Panc1 (cell line): ENCODE data around the gene ZNF362. TPM values are rescaled to one million over a fixed set of nuclear protein-coding genes. Genes with fewer than 3 reads are reported as not detected.

Experiments used
- ATAC-seq: fragments of 200-7000 bp; cut with Tn5 transposase; 2 replicates; pipeline ENCODE4 v1.9.1; 2020; ENCODE audit warnings: mild to moderate bottlenecking, moderate library complexity
- BruUV-seq: library from RNA; stranded (reverse); fragments of 400-500 nt; replicated peaks from 2 replicates; lab custom pipeline; 2021; lab: Mats Ljungman, UMichigan
- CTCF ChIA-PET: fragments of 300-600 bp; sonication (Branson Sonifier 250); formaldehyde crosslinking; loops from one replicate; lab custom pipeline; 2022; ENCODE audit warnings: antibody characterized with exemption; lab: Charles Lee
- POLR2A ChIA-PET: fragments of 300-600 bp; sonication (Branson Sonifier 250); formaldehyde crosslinking; loops from one replicate; lab custom pipeline; 2022; ENCODE audit warnings: antibody characterized with exemption; lab: Charles Lee
- DNase-seq: peaks from one replicate; pipeline ENCODE4 v3.0.0-alpha.2; 2010; ENCODE audit warnings: low read depth, low spot score
- H3K27ac ChIP-seq: 2 replicates; pipeline ENCODE4 v1.5.1; 2011; ENCODE audit warnings: mild to moderate bottlenecking, low read length, inconsistent platforms
- H3K27me3 ChIP-seq: fragments of 200-500 bp; sonication (Bioruptor generic); 2 replicates; pipeline ENCODE4 v1.6.0; 2014; ENCODE audit warnings: low read length, inconsistent platforms; ENCODE audit not compliant: control insufficient read depth, insufficient read depth
- H3K36me3 ChIP-seq: fragments of 200-500 bp; sonication (Bioruptor generic); 2 replicates; pipeline ENCODE4 v1.5.1; 2014; ENCODE audit warnings: inconsistent platforms, mild to moderate bottlenecking, low read length, moderate library complexity; ENCODE audit not compliant: control insufficient read depth, insufficient read depth
- H3K4me1 ChIP-seq: 2 replicates; pipeline ENCODE4 v1.5.1; 2011; ENCODE audit warnings: inconsistent platforms, mild to moderate bottlenecking, low read length, moderate library complexity; ENCODE audit not compliant: control insufficient read depth, insufficient read depth
- H3K4me3 ChIP-seq, 2 experiments: 2 replicates each; pipeline ENCODE4 v1.5.1; 2011 to 2012; ENCODE audit warnings: low read depth in 2 of 2, low read length in 2 of 2, mild to moderate bottlenecking in 2 of 2, inconsistent platforms in 1 of 2, moderate library complexity in 1 of 2
- H3K9me3 ChIP-seq: fragments of 200-500 bp; sonication (Bioruptor generic); 2 replicates; pipeline ENCODE4 v1.5.1; 2014; ENCODE audit warnings: low read depth, mild to moderate bottlenecking, inconsistent platforms, low read length, moderate library complexity; ENCODE audit not compliant: control insufficient read depth, insufficient read depth
- CTCF ChIP-seq: fragments of 450-650 bp; IDR thresholded peaks from 2 replicates; pipeline ENCODE4 v1.5.1; 2017; ENCODE audit warnings: mild to moderate bottlenecking
- POLR2AphosphoS5 ChIP-seq: IDR thresholded peaks from 2 replicates; pipeline ENCODE4 v1.6.1; 2012; ENCODE audit warnings: mild to moderate bottlenecking, low read depth, low read length, moderate library complexity
- SIN3A ChIP-seq: IDR thresholded peaks from 2 replicates; pipeline ENCODE4 v1.6.1; 2012; ENCODE audit warnings: low read depth, mild to moderate bottlenecking, low read length, moderate library complexity, borderline replicate concordance; ENCODE audit not compliant: insufficient read depth
- TCF7L2 ChIP-seq: IDR thresholded peaks from 2 replicates; pipeline ENCODE4 v1.6.1; 2011; ENCODE audit warnings: mild to moderate bottlenecking, low read depth, low read length, inconsistent platforms
- in situ Hi-C: cut with HindIII; loops from 2 replicates; pipeline ENCODE4 v1.10.0; 2016; ENCODE audit warnings: low sequenced_read_pairs, low pct_unique_long_range_greater_than_20kb
- intact Hi-C: fragments of 100-400 bp; cut with micrococcal nuclease; formaldehyde crosslinking; loops from one replicate; pipeline ENCODE4 v1.10.0; 2022; ENCODE audit not compliant: unreplicated experiment
- total RNA-seq: library from RNA; stranded (reverse); gene quantifications from one replicate; pipeline ENCODE4 v1.2.1, GENCODE V29; 2021; ENCODE audit not compliant: unreplicated experiment
- TF ChIP-seq, protein P1 (sequence below), 2 experiments: IDR thresholded peaks; 2 replicates each; pipeline ENCODE4 v1.6.1; 2011 to 2012; ENCODE audit warnings: low read depth in 2 of 2, control low read depth in 1 of 2, low read length in 1 of 2, mild to moderate bottlenecking in 1 of 2, moderate library complexity in 1 of 2; ENCODE audit not compliant: insufficient read depth in 1 of 2

The ZNF362 gene
- total RNA-seq, 1 experiment from 2014 or later, result 17.5 TPM

DNA sequence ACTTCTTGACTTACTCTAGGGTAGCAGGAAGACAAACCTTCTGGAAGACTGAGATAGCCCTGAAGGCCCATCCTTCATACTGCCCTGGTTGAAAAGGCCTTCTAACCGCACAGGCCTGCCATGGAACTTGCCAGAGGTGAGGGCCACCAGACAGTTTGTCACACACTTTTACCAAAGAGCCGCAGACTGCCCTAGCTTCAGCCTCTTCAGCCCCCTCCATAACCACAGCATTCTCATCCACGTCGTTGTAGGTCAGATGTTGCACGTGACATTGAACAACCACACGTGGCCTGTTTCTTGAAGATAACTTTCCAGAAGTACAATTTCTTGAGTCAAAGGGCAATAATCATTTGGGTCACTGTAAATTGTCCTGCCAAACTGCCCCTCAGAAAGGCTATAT, 18.9 kb downstream of the ZNF362 start:
- no peak for DNase-seq
- no peak for ATAC-seq
- TF ChIP-seq SIN3A (no peak), POLR2AphosphoS5 (no peak), TCF7L2 (no peak), CTCF (no peak)
- TF ChIP-seq, protein P1, sequence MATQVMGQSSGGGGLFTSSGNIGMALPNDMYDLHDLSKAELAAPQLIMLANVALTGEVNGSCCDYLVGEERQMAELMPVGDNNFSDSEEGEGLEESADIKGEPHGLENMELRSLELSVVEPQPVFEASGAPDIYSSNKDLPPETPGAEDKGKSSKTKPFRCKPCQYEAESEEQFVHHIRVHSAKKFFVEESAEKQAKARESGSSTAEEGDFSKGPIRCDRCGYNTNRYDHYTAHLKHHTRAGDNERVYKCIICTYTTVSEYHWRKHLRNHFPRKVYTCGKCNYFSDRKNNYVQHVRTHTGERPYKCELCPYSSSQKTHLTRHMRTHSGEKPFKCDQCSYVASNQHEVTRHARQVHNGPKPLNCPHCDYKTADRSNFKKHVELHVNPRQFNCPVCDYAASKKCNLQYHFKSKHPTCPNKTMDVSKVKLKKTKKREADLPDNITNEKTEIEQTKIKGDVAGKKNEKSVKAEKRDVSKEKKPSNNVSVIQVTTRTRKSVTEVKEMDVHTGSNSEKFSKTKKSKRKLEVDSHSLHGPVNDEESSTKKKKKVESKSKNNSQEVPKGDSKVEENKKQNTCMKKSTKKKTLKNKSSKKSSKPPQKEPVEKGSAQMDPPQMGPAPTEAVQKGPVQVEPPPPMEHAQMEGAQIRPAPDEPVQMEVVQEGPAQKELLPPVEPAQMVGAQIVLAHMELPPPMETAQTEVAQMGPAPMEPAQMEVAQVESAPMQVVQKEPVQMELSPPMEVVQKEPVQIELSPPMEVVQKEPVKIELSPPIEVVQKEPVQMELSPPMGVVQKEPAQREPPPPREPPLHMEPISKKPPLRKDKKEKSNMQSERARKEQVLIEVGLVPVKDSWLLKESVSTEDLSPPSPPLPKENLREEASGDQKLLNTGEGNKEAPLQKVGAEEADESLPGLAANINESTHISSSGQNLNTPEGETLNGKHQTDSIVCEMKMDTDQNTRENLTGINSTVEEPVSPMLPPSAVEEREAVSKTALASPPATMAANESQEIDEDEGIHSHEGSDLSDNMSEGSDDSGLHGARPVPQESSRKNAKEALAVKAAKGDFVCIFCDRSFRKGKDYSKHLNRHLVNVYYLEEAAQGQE (IDR thresholded peaks at IDR 0.05; ENCODE audit: insufficient read depth in 1 of 2, low read depth in 2 of 2, low read length in 1 of 2), result no peak
- intact Hi-C loops, result no loop called here
- POLR2A ChIA-PET, result no interaction called here
- H3K4me1 ChIP-seq, result no peaks in the 10 kb centered on the region
- no peaks in the 10 kb centered on the region for H3K27me3 ChIP-seq
- no peak overlapping the region for H3K27ac ChIP-seq
- CTCF ChIA-PET, result no interaction called here
- in situ Hi-C loops, result no loop called here
- no peak overlapping the region for H3K4me3 ChIP-seq
- H3K36me3 ChIP-seq, result no peaks in the 10 kb centered on the region
- BruUV-seq, result no TSS peak
- no peaks in the 10 kb centered on the region for H3K9me3 ChIP-seq

GRCh38 chr1:33275706-33276572, 19.6 kb downstream of the ZNF362 start:
- BruUV-seq, result no TSS peak
- Histone ChIP-seq H3K4me1 (no peaks in the 10 kb centered on the region), H3K36me3 (no peaks in the 10 kb centered on the region), H3K9me3 (no peaks in the 10 kb centered on the region), H3K27ac (no peak overlapping the region), H3K4me3 (no peak overlapping the region), H3K27me3 (no peaks in the 10 kb centered on the region)
- POLR2A ChIA-PET, result no interaction called here
- intact Hi-C loops (no loop called here), in situ Hi-C loops (no loop called here)
- CTCF ChIA-PET, result no interaction called here
- no peak for DNase-seq
- TF ChIP-seq, protein P1 (IDR thresholded peaks at IDR 0.05; ENCODE audit: insufficient read depth in 1 of 2, low read depth in 2 of 2, low read length in 1 of 2), result no peak
- no peak for TF ChIP-seq POLR2AphosphoS5
- no peak for TF ChIP-seq CTCF
- TF ChIP-seq TCF7L2, result no peak
- no peak for TF ChIP-seq SIN3A
- no peak for ATAC-seq
